ENCODE measurements around the gene UBA5.

GRCh38 chr3:132625613-132626012 is 34.5 kb upstream of the UBA5 start:
- TF ChIP-seq CTCF (IDR thresholded peaks at IDR 0.05; ENCODE audit: low read length): no peak
- TF ChIP-seq EZH2 (IDR thresholded peaks at IDR 0.05; ENCODE audit: borderline replicate concordance, low read length): no peak
